NCI-H2196 treated with DMSO at 0.1 percent for 48 hours (cell line): ENCODE results near the gene TLR8.

Experiments
- DNase-seq: peaks from one replicate; lab custom pipeline; 2025; ENCODE audit not compliant: unreplicated experiment; lab: John Stamatoyannopoulos, UW

The TLR8 gene

DNA sequence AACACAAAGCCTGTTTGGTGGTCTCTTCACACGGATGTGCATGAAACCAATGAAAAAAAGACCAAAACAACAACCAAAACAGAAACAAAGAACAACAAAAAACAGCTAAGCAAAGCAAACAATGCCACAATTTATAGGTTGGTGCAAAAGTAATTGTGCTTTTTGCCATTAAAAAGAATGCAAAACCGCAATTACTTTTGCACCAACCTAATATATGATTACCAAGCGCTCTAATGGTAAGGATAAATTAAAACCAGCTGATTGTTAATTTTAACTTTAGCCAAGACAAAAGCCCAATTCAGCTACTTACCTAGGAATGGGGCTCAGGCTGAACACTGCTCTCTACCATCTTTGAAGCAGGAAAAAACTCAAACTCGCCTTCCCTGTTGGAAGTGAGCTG, 39.1 kb downstream of the TLR8 start:
- no peak for DNase-seq

DNA sequence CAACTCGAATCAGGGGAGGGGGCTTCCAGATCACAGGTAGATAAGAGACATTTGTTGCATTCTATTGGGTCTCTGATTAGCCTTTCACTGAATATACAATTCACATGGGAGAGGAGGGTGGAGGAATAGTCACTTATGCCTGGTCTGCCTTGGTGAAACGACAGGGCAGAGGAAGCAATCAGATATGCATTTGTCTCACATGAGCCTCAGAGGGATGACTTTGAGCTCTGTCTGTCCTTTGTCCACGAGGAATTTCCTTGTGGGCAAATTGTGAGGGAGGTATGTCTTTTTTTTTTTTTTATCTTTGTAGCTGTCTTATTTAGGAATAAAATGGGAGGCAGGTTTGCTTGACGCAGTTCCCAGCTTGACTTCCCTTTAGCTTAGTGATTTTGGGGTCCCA, 40.0 kb downstream of the TLR8 start:
- no peak for DNase-seq

- peak; percentile 88 for DNase-seq
Observed at GRCh38 chrX:12946838-12947544, 40.6 kb downstream of the TLR8 start.

DNA sequence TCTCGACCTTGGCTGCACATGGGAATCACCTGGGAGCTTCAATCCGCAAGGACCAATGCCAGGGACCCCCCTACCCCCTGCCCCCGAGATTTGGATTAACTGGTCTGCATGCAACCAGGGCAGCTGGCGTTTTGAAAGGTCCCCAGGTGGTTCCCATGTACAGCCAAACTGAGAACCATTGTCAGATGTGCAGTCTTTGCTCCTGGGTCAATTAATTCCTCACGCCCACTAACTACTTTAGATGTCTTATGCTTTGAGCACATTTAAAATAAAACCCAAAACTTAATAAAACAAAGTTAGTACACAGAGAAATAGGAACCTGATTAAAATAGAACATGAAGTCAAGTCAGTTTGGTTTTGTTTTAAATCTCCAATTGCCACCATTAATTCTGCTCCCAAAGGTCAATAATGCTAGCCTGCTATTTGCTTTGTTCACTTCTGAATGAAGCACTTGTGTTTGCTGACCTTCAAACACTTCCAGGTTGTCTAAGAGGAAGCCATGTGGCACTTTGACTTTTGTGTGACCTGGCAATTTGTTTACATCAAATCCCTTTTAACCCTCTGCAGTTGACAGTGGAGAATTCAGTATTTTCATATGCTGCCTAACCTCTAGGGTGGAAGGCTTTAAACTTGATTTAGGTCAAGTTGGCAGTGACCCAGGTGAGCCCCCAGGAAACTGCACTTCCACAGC, 41.3 kb downstream of the TLR8 start:
- no peak for DNase-seq

GRCh38 chrX:12948495-12948894, 42.1 kb downstream of the TLR8 start:
- DNase-seq, result no peak

DNA sequence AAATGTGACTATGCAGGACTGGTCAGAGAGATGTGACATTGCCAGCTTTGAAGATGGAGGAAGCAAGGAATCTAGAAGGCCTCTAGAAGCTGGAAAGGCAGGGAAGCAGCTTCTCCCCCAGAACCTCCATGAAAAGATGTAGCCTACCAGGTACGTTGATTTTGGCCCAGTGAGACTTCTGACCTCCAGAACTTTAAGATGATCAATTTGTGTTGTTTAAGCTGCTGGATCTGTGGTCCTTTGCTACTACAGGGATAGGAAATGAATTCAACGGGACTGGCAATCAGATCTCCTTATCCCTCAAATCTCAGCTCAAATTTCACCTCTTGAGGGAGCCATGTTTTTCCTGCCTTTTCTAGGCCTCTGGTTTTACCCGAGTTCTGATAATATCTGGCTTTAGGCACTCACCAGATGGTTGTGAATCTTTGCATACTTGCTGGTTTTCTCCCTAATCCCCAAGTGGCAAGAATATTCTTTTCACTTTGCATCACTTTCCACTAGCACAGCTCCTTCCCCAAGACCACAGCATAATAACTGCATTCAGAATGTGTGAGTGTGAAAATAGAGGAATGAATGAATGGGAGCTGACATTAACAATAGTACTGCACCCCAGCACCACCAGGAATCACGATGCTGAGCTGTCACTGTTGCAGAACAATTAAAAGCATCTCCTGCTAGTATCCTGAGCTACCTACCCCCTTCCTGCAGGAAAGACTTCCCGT, 42.9 kb downstream of the TLR8 start:
- DNase-seq, result no peak

DNA sequence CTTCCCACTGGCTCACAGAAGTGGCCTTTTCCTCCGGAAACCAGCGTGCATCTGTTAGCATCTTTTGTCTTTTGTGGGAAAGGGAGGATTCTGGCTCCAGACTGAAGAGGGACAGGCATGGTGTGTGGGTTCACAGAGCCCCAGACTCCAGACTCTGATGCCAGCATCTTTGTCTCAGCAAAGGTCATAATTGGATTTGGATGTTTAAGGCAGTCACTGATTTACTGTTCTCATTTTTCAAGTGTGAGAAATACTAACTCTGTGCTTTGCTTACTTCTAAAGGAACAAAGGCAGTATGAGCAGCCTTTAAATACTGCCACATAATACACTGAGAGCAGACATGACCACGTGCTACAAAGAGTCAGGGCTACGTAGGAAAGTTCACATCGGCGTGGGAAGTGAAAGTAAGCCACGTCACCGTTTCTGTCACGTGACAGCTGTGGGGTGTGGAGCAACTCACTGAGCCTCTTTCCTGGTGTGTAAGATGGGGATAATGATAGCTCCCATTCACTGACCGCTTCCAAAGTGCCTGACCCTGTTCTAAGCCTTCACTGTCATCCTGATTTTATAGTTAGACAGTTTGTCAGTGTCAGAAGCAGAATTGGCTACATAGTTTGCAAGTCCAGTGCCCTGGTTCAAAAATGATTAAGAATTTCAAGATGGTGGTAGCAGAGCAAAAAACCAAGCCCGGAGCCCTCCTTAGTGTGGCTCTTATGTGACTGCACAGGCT, 43.7 kb downstream of the TLR8 start:
- no peak for DNase-seq

GRCh38 chrX:12950851-12951594, 44.6 kb downstream of the TLR8 start:
- DNase-seq, result no peak

DNA sequence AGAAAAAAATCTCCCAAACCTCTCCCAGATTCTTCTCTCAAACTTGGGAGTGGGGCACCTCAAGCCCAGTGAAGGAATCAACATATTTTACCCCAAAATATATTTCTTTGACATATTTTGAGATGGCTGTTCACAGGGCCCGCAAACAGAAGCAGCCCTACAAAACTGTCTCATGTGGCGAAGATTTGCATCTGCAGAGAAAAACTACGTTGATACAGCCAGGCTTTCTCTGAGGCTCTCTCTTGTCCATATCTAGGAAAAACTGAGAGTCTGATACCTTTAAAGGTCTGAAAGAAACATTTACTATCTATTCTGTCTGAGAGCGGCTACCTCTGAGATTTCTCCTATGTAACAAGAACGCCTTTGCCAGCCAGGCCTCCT, 45.2 kb downstream of the TLR8 start:
- DNase-seq, result no peak

- DNase-seq, result no peak
Observed at GRCh38 chrX:12953420-12953819, 47.0 kb downstream of the TLR8 start.

GRCh38 chrX:12954376-12954775, 48.0 kb downstream of the TLR8 start:
- DNase-seq, result no peak

- no peak for DNase-seq
Observed at GRCh38 chrX:12954981-12955380, 48.6 kb downstream of the TLR8 start.

GRCh38 chrX:12955882-12956703, 49.7 kb downstream of the TLR8 start:
- no peak for DNase-seq

DNA sequence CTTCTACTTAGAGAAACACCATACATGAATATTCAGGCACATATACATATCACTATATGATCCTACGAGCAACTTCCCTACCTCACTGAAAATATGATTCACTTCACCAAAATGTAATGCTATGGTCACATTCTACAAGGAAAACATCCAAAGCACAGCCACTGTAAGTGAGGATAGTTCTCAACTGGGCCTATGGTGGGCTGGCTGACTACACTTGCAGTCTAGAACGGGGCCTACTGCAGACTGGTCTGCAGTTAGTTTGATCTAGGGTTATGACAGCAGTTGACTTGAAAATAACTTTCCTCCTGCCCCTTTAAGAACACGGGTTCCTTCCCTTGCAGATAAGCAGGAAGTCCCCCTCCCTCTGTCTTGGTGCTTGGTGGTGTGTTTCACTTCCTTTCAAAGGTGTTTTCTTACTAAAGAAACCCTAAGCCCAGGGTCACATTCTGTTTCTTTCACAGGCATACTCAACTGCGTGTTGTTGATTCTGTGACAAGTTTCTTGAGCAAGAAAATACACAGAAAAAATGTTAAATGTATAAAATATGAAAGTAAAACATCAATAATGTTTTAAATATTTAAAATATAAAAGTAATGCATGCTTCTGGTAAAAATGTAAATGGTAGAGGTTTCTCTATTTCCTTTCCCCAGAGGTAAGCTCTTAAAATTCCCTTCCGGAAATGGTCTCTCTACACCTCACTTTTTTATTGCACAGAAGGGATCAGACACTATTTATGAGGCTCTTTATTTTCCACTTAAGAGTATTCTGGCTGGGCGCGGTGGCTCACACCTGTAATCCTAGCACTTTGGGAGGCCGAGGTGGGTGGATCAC, 50.5 kb downstream of the TLR8 start:
- no peak for DNase-seq

GRCh38 chrX:12958059-12958458, 51.6 kb downstream of the TLR8 start:
- DNase-seq, result no peak

- no peak for DNase-seq
Observed at GRCh38 chrX:12958461-12958860, 52.0 kb downstream of the TLR8 start.

DNA sequence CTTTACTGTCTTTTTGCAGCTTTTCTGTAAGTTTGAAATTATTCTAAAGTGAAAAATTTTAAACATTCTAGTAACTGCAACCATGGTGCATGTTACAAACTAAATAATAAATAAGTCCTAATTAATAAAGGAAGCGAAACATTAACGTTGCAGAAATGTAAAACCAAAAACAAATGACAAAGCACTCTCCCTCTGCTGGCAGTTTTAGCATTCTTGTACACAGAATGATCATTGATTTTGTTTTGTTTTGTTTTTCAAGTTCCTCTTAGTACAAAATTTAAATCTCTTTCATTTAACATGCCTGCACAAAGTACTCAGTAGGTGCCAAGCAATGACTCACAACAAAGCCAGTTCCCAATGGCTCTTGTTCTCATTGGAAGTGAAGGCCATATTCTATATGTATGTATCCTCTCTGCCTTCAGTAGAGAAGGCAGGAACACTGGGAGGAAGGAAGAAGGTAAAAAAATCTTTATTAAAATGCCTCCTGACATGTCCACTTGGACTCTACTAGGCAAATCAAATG, 54.8 kb downstream of the TLR8 start:
- DNase-seq, result no peak

- no peak for DNase-seq
Observed at GRCh38 chrX:12962041-12962504, 55.7 kb downstream of the TLR8 start.
